ENCODE results near the gene GAPVD1.
"Not testable (repeated sequence)": the region's sequence is repeated elsewhere in the genome, so short reads cannot be mapped to it uniquely, and the experiment has no call there.

GAPVD1 gene

DNA sequence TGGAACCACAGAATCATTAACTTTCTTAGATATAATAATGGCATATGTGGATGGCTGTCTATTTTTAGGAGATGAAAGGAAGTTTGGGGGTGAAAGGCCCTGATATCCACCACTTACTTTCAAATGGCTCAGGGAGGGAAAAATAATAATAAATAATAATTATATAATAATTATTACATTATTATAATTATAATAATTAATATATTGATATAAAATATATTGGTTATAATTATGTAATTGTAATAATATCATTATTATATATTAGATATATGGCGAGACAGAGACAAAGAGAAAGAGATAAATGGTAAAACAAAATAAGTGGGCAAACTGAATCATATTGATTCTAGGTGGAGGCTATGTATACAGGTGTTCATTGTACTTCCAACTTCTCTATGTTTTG is 136.6 kb downstream of the GAPVD1 start:
- Mint-ChIP-seq H3K27ac (no peak overlapping the region), H3K4me3 (no peak overlapping the region), H3K27me3 (ENCODE audit: low read depth) (no peaks in the 10 kb centered on the region), H3K36me3 (ENCODE audit: low read depth) (no peaks in the 10 kb centered on the region), H3K4me1 (no peaks in the 10 kb centered on the region), H3K9me3 (no peaks in the 10 kb centered on the region)
- TF ChIP-seq, protein P1, sequence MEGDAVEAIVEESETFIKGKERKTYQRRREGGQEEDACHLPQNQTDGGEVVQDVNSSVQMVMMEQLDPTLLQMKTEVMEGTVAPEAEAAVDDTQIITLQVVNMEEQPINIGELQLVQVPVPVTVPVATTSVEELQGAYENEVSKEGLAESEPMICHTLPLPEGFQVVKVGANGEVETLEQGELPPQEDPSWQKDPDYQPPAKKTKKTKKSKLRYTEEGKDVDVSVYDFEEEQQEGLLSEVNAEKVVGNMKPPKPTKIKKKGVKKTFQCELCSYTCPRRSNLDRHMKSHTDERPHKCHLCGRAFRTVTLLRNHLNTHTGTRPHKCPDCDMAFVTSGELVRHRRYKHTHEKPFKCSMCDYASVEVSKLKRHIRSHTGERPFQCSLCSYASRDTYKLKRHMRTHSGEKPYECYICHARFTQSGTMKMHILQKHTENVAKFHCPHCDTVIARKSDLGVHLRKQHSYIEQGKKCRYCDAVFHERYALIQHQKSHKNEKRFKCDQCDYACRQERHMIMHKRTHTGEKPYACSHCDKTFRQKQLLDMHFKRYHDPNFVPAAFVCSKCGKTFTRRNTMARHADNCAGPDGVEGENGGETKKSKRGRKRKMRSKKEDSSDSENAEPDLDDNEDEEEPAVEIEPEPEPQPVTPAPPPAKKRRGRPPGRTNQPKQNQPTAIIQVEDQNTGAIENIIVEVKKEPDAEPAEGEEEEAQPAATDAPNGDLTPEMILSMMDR (IDR thresholded peaks at IDR 0.05; ENCODE audit: unreplicated experiment in 3 of 3), result no peak

DNA sequence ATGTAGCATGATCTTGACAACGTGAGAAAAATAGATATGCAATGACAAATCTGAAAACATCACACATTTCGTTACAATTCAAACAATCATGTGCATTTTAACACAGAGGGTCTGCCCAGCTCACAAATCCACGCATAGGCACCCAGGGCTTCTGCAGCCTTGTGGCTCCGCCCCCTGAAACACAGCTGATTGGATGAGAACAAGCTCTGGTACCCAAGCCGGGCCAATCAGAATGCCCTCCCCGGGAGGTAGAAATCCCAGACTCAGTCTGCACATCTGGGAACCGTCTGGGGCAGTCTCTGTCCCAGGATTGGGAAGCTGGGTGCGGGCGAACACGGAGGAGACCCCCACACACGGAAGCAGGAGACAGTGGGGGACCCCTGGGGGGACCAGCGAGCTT is 137.5 kb downstream of the GAPVD1 start:
- Mint-ChIP-seq H3K36me3 (ENCODE audit: low read depth) (no peaks in the 10 kb centered on the region), H3K27ac (no peak overlapping the region), H3K4me3 (no peak overlapping the region), H3K27me3 (ENCODE audit: low read depth) (no peaks in the 10 kb centered on the region), H3K4me1 (no peaks in the 10 kb centered on the region), H3K9me3 (no peaks in the 10 kb centered on the region)
- TF ChIP-seq, protein P1 (IDR thresholded peaks at IDR 0.05; ENCODE audit: unreplicated experiment in 3 of 3), result no peak

DNA sequence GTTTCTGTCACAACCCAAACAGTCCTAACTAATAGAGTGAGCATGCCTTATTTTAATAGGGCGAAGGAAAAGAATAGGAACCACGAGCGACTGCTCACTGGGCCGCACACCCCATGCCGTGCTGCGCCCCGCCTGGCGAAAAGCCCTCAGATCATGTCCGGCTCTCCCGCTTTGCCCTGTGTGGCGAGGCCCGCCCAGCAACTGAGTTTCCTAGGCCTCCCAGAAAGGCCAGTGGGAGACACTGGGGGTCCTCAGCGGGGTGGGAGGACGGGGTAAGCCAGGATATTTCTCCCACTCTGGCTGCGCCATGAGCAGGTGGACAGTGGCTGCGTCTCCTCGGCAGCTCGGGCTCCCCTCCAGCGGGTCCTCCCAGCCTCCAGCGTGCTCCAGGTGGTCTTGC is 138.0 kb downstream of the GAPVD1 start:
- H3K27ac Mint-ChIP-seq, result no peak overlapping the region
- no peaks in the 10 kb centered on the region for H3K9me3 Mint-ChIP-seq
- H3K36me3 Mint-ChIP-seq (ENCODE audit: low read depth), result no peaks in the 10 kb centered on the region
- H3K4me1 Mint-ChIP-seq, result no peaks in the 10 kb centered on the region
- no peaks in the 10 kb centered on the region for H3K27me3 Mint-ChIP-seq (ENCODE audit: low read depth)
- TF ChIP-seq, protein P1 (IDR thresholded peaks at IDR 0.05; ENCODE audit: unreplicated experiment in 3 of 3), result no peak
- no peak overlapping the region for H3K4me3 Mint-ChIP-seq

DNA sequence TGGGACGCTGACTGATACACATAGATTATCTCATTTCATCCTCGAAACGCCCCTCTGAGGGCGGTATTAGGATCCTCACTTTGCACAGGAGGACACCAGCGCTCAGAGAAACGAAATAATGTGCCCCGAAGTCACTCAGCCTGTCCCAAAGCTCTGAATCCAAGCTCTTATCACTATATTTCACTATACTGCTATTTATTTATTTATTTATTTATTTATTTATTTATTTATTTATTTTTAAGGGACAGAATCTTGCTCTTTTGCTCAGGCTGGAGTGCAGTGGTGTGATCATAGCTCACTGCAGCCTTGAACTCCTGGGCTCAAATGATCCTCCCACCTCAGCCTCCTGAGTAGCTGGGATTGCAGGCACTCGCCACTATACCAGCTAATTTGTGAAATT is 138.6 kb downstream of the GAPVD1 start:
- not testable (repeated sequence) for H3K27ac Mint-ChIP-seq; H3K36me3 Mint-ChIP-seq (ENCODE audit: low read depth); H3K4me1 Mint-ChIP-seq; H3K9me3 Mint-ChIP-seq; H3K27me3 Mint-ChIP-seq (ENCODE audit: low read depth); H3K4me3 Mint-ChIP-seq

DNA sequence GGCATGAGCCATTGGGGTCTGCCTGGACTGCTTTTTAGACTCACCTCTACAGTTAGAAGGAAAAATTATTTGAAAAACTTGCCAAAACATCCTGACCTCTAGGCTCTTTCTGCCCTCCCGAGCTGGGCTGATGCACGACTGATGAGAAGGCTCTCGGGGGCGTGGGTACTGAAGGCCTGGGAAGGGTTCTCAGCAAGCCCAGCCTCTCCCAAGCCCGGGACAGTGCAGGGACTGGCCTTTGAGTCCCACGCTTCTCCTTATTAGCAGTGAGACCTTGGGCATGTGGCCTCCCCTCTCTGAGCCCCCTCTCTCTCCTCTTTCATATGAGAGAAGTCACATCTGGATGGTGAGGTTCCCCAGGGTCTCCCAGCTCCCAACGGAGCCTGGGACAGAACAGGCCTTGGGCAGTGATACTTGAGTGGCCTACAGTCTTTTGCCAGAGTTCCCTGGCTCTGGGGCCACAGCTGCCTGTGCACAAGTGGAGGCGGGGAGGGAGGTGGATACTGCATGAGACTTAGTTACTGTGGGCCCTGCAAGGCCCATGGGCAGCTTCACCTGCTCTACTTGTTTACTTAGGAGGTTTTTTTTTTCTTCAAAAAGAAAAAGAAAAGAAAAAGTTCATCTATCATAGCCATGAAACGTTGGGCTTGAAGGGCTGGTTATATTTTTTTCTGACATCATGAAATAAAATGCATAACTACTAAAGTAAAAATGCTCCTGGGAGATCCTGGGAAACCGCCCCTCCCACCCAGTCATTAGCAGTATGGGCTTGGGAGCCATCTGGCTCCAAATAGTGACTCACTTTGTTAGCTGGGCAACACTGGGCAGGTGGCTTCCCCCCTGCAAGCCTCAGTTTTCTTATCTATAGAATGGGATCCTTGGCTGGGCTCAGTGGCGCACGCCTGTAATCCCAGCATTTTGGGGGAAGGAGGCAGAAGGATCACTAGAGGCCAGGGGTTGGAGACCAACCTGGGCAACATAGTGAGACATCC is 139.4 kb downstream of the GAPVD1 start:
- no peak overlapping the region for H3K27ac Mint-ChIP-seq
- no peaks in the 10 kb centered on the region for H3K36me3 Mint-ChIP-seq (ENCODE audit: low read depth)
- no peaks in the 10 kb centered on the region for H3K27me3 Mint-ChIP-seq (ENCODE audit: low read depth)
- no peaks in the 10 kb centered on the region for H3K9me3 Mint-ChIP-seq
- TF ChIP-seq, protein P1 (IDR thresholded peaks at IDR 0.05; ENCODE audit: unreplicated experiment in 3 of 3), result no peak
- H3K4me3 Mint-ChIP-seq, result no peak overlapping the region
- peaks cover 2% of the 10 kb centered on the region for H3K4me1 Mint-ChIP-seq

DNA sequence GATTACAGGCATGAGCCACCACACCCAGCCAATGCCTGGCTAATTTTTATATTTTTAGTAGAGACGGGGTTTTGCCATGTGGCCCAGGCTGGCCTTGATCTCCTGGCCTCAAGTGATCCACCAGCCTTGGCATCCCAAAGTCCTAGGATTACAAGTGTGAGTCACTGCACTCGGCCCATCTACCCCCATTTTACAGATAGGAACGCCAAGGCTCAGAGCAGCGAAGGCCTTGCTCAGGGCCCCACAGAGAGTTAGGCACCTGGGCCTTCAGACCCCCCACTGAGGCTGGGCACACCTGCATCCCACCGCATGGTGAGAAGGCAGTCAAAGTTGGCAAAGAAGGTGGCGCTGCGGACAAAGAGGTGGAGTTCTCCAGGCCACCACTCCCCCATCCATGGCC is 143.1 kb downstream of the GAPVD1 start:
- Mint-ChIP-seq H3K36me3 (ENCODE audit: low read depth) (no peaks in the 10 kb centered on the region), H3K9me3 (no peaks in the 10 kb centered on the region), H3K27me3 (ENCODE audit: low read depth) (peaks cover 7% of the 10 kb centered on the region), H3K27ac (no peak overlapping the region), H3K4me1 (peaks cover 17% of the 10 kb centered on the region), H3K4me3 (no peak overlapping the region)
- TF ChIP-seq, protein P1 (IDR thresholded peaks at IDR 0.05; ENCODE audit: unreplicated experiment in 3 of 3), result no peak

Data from nephron (organoid).